ENCODE results near the gene TOX2. TPM values are rescaled to one million over a fixed set of nuclear protein-coding genes. Genes with fewer than 3 reads are reported as not detected.
A peak's percentile ranks its signal among the peaks of the same experiment; 100 is the strongest.

Gene TOX2
- total RNA-seq, 2 experiments from 2014 or later: 1.6 to 3.0 TPM

DNA sequence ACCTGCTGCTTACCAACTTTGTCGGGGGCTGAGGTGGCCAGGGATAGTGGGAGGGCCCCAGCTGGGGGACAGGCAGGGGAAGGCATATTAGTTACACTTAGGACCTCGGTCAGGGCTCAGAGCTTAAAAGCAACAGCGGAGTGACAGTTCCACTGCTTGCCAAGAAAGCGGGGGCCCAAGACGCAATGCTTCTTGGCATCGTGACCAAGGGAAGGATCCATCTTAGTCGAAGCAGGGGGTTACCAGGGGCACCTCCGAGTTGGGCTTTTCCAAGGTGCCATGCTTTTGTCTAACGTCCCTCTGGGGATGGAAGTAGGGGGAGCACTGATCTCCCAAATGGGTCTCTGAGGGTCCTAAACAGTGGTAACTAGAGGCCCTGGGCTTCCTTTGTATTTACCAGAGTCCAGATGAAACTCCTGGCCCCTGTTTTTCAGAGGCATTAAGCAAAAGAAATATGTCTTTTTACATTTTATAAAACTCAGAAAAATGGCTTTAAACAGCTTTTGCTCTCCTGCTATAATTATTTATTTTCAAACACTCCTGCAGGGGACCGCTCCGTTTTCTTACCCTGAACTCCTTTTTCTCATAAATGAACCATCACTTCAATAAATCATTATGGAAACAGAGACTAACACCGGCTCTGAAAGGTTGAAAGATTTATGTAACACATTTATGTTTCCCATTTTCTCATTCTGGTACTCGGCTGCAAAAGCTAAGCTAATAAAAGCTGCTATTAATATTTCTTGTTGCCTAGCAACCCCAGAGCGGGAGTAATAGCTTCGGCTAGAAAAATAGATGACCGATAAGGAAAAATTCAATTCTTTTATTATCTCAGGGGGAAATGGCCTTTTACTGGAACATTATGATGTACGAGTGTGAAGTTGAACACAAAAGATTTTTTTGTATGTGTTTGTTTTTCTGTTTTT lies 100.4 kb downstream of the TOX2 start:
- Mint-ChIP-seq H3K36me3 (ENCODE audit: low read depth) (no peaks in the 10 kb centered on the region), H3K4me1 (peaks cover 36% of the 10 kb centered on the region), H3K27me3 (peaks cover 5% of the 10 kb centered on the region), H3K4me3 (no peak overlapping the region), H3K27ac (no peak overlapping the region), H3K9me3 (ENCODE audit: low read depth) (no peaks in the 10 kb centered on the region)
- DNase-seq: no peak
- ChIA-PET CTCF (interaction anchor here (0.8 to 1.2 kb wide), 4 partner anchors 14 to 265 kb away, joined by 3 read pairs; no protein-coding TSS in a partner anchor), POLR2A (interaction anchor here (0.6 kb wide), 1 partner anchor 72 kb away, joined by 3 read pairs; no protein-coding TSS in a partner anchor)
- no peak for ATAC-seq
- intact Hi-C loops (cut with DNase I, micrococcal nuclease): no loop called here

DNA sequence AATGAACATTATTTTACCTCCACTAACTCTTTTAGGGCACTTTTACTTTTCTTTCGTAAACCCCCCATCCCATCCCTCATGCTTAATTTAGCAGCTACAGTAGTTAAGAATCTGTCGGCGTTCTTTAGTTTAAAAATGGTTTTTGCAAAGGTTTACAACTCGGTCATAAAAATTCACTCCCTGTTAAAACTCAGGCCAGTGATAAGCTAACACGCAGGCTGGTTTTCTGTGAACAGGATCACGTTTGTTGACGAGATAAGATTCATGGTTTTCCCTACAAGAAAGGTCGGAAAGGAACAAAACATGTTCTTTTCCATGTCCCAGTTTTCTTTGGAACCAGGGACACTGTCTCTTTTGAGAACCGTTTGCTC lies 101.1 kb downstream of the TOX2 start:
- CTCF ChIA-PET: interaction anchor here (0.8 to 1.2 kb wide), 3 partner anchors 32 to 265 kb away, joined by 3 read pairs; no protein-coding TSS in a partner anchor

DNA sequence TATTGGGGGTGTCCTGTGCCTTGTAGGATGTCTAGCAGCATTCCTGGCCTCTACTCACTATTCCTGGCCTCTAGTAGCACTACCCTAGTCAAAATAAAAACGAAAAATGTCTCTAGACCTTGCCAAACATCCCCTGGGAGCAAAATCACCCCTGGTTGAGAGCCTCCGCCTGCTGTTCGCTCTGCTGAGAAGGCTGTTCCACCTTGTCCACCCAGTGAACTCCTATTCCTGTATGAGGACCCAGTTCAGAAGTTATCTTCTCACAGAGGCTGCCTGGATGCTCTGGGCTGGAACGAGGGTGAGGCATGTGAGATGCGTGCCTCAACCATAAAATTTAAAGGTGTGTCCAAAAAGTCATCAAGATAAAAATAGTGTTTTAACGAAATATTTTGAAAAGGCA lies 101.9 kb downstream of the TOX2 start:
- Mint-ChIP-seq H3K27ac (no peak overlapping the region), H3K27me3 (no peaks in the 10 kb centered on the region), H3K4me1 (peaks cover 34% of the 10 kb centered on the region), H3K4me3 (no peak overlapping the region), H3K36me3 (ENCODE audit: low read depth) (no peaks in the 10 kb centered on the region), H3K9me3 (ENCODE audit: low read depth) (no peaks in the 10 kb centered on the region)
- ChIA-PET POLR2A (no interaction called here), CTCF (no interaction called here)
- no peak for DNase-seq
- intact Hi-C loops (cut with DNase I, micrococcal nuclease): no loop called here
- no peak for ATAC-seq

More for the DNA sequence above, 101.1 kb downstream of the TOX2 start:
- POLR2A ChIA-PET: no interaction called here
- H3K27ac Mint-ChIP-seq: no peak overlapping the region
- no peaks in the 10 kb centered on the region for H3K9me3 Mint-ChIP-seq (ENCODE audit: low read depth)
- DNase-seq (no peak), ATAC-seq (no peak)
- intact Hi-C loops (cut with DNase I, micrococcal nuclease): no loop called here
- peaks cover 34% of the 10 kb centered on the region for H3K4me1 Mint-ChIP-seq
- H3K27me3 Mint-ChIP-seq: peaks cover 5% of the 10 kb centered on the region
- H3K4me3 Mint-ChIP-seq: no peak overlapping the region
- H3K36me3 Mint-ChIP-seq (ENCODE audit: low read depth): no peaks in the 10 kb centered on the region

DNA sequence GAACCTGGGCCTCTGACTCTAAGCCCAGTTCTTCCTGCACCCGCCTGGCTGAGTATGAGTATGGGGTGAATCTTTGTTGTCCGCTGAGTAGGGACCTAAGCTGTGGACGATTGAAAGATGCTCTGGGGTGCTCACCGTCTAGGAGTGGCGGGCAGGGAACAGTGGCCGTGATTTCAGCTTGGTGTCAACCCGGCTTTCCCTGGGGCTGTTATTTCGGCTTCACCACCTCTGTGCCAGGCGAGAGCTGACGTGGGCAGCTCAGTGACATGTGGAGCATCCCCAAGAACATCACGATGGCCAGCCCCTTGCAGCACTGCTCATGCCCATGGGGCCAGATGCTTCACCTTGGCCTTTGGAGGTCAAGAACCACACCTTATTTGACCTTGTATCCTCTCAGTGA lies 102.6 kb downstream of the TOX2 start:
- CTCF ChIA-PET: interaction anchor here (0.6 kb wide), 1 partner anchor 406 kb away, joined by 3 read pairs; no protein-coding TSS in a partner anchor
- no peak for ATAC-seq

DNA sequence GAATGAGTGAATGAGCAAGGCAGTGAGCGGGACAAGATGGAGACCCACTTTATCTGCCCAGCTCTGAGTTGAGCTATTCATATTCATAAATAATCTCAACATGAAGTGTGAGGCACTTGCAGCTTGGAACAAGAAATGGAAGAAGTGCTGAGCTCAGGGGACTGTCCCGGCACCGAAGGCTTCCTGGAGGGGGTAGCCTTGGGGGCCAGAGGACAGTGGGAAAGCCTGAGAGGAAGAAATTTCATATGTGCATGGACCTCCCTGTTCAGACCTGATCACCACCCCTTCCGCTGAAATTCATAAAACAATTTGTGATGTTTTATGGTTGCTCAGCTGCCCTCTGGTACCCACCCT lies 103.2 kb downstream of the TOX2 start:
- no peak overlapping the region for H3K4me3 Mint-ChIP-seq
- ATAC-seq (no peak), DNase-seq (no peak)
- peaks cover 27% of the 10 kb centered on the region for H3K4me1 Mint-ChIP-seq
- H3K36me3 Mint-ChIP-seq (ENCODE audit: low read depth): no peaks in the 10 kb centered on the region
- no peak overlapping the region for H3K27ac Mint-ChIP-seq
- H3K27me3 Mint-ChIP-seq: no peaks in the 10 kb centered on the region
- no peaks in the 10 kb centered on the region for H3K9me3 Mint-ChIP-seq (ENCODE audit: low read depth)
- ChIA-PET CTCF (interaction anchor here (0.6 to 1.7 kb wide), 2 partner anchors 8 to 11 kb away, joined by 3 to 5 read pairs; no protein-coding TSS in a partner anchor), POLR2A (interaction anchor here (1.3 kb wide), 1 partner anchor 77 kb away, joined by 3 read pairs; no protein-coding TSS in a partner anchor)
- intact Hi-C loops (cut with DNase I, micrococcal nuclease): no loop called here

More for the DNA sequence above, 102.6 kb downstream of the TOX2 start:
- DNase-seq: no peak
- Mint-ChIP-seq H3K4me1 (peaks cover 27% of the 10 kb centered on the region), H3K4me3 (no peak overlapping the region), H3K27me3 (no peaks in the 10 kb centered on the region), H3K36me3 (ENCODE audit: low read depth) (no peaks in the 10 kb centered on the region), H3K9me3 (ENCODE audit: low read depth) (no peaks in the 10 kb centered on the region), H3K27ac (no peak overlapping the region)
- POLR2A ChIA-PET: no interaction called here
- intact Hi-C loops (cut with DNase I, micrococcal nuclease): no loop called here

DNA sequence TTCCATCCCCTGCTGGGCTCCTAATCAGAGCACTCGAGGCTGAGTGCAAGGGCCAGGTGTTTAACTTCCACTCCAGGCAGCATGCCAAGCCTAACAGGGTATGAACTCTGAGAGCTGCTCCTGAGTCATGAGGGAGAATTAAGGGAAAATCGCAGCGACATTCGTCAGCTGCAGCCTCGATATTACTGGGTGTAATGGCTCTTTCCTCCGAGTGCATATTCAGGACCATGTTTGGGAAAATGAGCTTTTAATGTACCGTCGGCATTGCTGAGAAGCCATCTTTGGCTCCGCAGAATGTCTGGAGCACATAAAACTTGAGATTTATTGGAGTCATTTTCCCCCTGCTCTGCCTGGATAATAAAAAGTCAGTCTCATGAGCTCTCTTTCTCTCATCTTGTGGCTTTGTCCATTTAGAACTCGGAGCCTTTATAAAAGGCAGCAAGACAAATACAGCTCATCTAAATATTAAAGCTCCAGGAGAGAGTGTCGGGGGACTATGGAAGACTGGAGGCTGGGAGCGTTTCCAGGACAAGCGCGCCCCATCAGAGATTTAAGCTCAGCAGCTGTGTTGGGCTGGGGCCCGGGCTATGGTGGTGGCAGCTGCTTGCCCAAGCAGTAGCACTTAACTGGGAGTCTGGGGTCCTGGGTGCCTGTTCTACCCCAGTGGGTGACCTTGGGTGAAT lies 103.7 kb downstream of the TOX2 start:
- intact Hi-C loops (cut with DNase I, micrococcal nuclease): no loop called here
- ChIA-PET CTCF (interaction anchor here (0.6 to 1.7 kb wide), 3 partner anchors 8 to 18 kb away, joined by 3 to 5 read pairs (median 3); no protein-coding TSS in a partner anchor), POLR2A (interaction anchor here (1.3 kb wide), 1 partner anchor 78 kb away, joined by 3 read pairs; no protein-coding TSS in a partner anchor)
- Mint-ChIP-seq H3K4me1 (peaks cover 27% of the 10 kb centered on the region), H3K36me3 (ENCODE audit: low read depth) (no peaks in the 10 kb centered on the region), H3K27ac (peak overlapping the region; percentile 6), H3K4me3 (no peak overlapping the region), H3K9me3 (ENCODE audit: low read depth) (no peaks in the 10 kb centered on the region), H3K27me3 (no peaks in the 10 kb centered on the region)
- DNase-seq: no peak
- no peak for ATAC-seq

DNA sequence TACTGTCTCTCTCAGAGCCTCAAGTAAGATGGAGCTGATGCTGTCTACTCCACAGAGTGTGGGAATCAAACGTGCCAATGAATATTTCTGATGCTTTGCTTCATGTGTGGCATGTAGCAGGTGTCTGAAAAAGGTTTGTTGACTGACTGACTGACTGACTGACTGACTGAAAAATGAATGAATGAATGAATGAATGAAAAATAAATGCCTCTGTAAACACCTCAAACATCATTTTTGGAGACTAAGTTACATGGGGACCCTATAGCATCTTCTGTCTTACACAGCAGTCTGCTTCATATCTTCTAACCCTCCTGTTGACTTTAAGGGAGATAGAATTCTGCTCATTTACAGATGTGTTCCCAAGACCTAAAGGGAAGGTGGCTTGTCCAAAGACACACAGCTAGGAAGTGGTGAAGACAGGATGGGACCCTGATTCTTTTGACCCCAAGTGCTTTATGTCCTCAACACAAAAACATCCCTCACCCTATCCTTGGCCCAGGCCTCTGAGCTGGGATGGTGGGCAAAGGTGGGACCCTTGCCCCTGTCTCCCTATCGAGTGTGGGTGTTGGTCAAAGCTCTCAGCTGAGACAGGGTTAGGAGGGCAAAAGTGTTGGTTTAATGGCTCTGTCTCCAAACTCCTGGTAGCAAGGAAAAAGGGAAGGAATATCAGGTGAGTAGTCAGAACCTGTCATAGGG lies 104.4 kb downstream of the TOX2 start:
- H3K9me3 Mint-ChIP-seq (ENCODE audit: low read depth): no peaks in the 10 kb centered on the region
- no peak for ATAC-seq
- POLR2A ChIA-PET: interaction anchor here (0.6 to 1.3 kb wide), 2 partner anchors 79 to 433 kb away, joined by 3 to 4 read pairs; no protein-coding TSS in a partner anchor
- DNase-seq: no peak
- CTCF ChIA-PET: interaction anchor here (0.9 to 1.7 kb wide), 2 partner anchors 9 to 19 kb away, joined by 3 to 5 read pairs; no protein-coding TSS in a partner anchor
- H3K27me3 Mint-ChIP-seq: no peaks in the 10 kb centered on the region
- peaks cover 27% of the 10 kb centered on the region for H3K4me1 Mint-ChIP-seq
- H3K4me3 Mint-ChIP-seq: peak overlapping the region; percentile 56
- intact Hi-C loops (cut with DNase I, micrococcal nuclease): no loop called here
- no peaks in the 10 kb centered on the region for H3K36me3 Mint-ChIP-seq (ENCODE audit: low read depth)
- H3K27ac Mint-ChIP-seq: peak overlapping the region; percentile 82

DNA sequence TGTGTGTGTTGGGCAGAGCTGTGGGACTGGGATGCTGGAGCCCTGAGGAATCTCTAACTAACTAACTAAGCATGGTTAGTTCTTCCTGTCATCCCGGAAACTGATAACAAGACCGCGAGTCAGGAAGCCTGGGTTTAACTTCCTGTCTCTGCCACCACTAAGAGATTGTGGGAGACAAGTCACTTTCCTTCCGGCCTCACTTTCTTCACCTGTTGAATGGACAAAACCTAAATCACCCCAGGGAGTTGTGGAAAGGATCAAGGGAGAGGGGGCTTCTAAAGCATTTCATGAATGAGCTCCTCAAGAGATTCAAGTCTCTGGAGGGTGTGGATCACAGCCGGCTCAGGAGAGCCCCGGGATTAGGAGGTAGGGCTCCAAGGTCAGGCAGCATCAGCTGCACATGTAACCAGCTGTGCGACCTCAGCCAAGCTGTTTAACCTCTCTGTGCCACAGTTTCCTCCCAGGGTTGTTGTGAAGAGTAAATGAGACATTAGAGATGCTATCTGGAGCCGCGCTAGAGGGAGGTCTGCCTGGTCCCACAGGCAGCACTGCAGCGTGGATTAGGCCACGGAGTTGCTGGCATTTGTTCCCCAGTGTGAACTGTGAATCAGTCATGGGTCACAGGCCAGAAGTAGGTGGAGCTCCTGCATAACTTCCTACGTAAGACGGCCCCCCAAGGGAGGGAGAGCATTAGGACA lies 105.1 kb downstream of the TOX2 start:
- intact Hi-C loops (cut with DNase I, micrococcal nuclease): no loop called here
- Mint-ChIP-seq H3K4me3 (peak overlapping the region; percentile 56), H3K9me3 (ENCODE audit: low read depth) (no peaks in the 10 kb centered on the region), H3K27ac (peak overlapping the region; percentile 82), H3K27me3 (no peaks in the 10 kb centered on the region), H3K36me3 (ENCODE audit: low read depth) (no peaks in the 10 kb centered on the region), H3K4me1 (peaks cover 27% of the 10 kb centered on the region)
- ATAC-seq (peak; percentile 65), DNase-seq (peak; percentile 44)
- POLR2A ChIA-PET: interaction anchor here (0.6 kb wide), 1 partner anchor 434 kb away, joined by 4 read pairs; no protein-coding TSS in a partner anchor
- CTCF ChIA-PET: interaction anchor here (1.7 kb wide), 1 partner anchor 10 kb away, joined by 5 read pairs; no protein-coding TSS in a partner anchor

DNA sequence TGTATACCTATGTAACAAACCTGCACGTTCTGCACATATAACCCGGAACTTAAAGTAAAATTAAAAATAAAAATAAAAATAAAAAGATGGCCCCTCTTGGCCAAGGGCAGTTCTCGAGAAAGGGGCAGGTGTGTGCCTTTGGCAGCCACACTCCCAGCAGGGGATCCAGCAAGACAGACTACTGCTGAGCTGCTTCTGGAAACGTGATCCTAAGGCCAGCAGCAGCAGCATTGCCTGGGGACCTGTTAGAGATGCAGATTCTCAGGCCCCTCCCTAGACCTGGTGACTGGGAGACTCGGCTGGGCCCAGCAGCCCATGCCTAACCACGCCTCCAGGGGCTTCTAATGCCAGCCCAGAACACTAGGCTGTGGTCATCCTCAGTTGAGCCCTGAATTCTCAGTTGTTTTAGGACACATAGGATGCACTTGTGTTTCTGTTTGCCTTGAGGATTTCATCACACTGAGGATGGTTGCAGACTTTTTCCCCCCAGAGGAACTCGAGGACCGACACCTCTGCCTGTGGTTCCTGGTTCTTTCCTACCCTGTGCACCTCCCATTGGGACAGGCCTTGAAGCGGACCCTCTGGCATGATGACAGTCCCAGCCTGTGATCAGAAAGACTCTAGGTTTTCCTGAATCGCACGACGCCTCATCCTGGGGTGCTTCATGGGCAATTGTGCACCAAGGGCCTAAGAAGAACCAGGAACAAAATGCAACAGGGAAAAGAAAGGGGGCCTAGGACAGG lies 105.9 kb downstream of the TOX2 start:
- Mint-ChIP-seq H3K4me1 (peaks cover 27% of the 10 kb centered on the region), H3K27me3 (no peaks in the 10 kb centered on the region), H3K36me3 (ENCODE audit: low read depth) (no peaks in the 10 kb centered on the region), H3K9me3 (ENCODE audit: low read depth) (no peaks in the 10 kb centered on the region), H3K4me3 (no peak overlapping the region), H3K27ac (no peak overlapping the region)
- CTCF ChIA-PET: no interaction called here
- POLR2A ChIA-PET: no interaction called here
- intact Hi-C loops (cut with DNase I, micrococcal nuclease): no loop called here
- no peak for ATAC-seq
- DNase-seq: no peak

DNA sequence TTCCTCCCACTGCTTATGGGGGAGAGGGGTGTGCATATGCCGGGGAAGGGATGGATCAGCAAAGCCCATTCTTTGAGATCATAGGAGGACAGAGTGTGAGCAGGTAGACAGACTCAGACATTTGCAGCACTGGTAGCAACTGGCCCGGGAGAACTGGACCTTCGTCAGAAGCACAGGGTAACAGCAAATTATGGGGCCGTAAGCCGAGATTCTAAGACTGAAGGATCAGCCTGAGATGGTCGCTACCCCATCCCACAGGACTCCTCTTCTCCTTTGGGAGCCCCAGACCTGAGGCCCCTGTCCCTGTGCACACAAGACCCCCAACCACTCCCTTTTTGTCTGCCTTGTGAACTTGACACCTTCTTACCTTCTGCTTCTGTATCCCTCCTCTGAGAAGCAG lies 106.5 kb downstream of the TOX2 start:
- CTCF ChIA-PET: no interaction called here
- H3K4me3 Mint-ChIP-seq: no peak overlapping the region

More for the DNA sequence above, 106.5 kb downstream of the TOX2 start:
- H3K9me3 Mint-ChIP-seq (ENCODE audit: low read depth): no peaks in the 10 kb centered on the region
- H3K27me3 Mint-ChIP-seq: no peaks in the 10 kb centered on the region
- no peak overlapping the region for H3K27ac Mint-ChIP-seq
- intact Hi-C loops (cut with DNase I, micrococcal nuclease): no loop called here
- no peak for DNase-seq
- no peaks in the 10 kb centered on the region for H3K36me3 Mint-ChIP-seq (ENCODE audit: low read depth)
- POLR2A ChIA-PET: no interaction called here
- peaks cover 27% of the 10 kb centered on the region for H3K4me1 Mint-ChIP-seq
- ATAC-seq: no peak
